Fibroblast of lung (primary cell): Measurements from ENCODE around the gene SUSD5.

ENCODE experiments used
- CTCF ChIP-seq, 2 donors: IDR thresholded peaks in 1 of 2; conservative IDR thresholded peaks in 1 of 2; 1 replicate in 1 of 2; 2 replicates in 1 of 2; pipeline ENCODE4 v1.5.1; 2011 to 2012; ENCODE audit warnings: low read length in 2 of 2, control low read depth in 1 of 2, inconsistent platforms in 1 of 2, low read depth in 1 of 2, mild to moderate bottlenecking in 1 of 2
- EZH2 ChIP-seq: IDR thresholded peaks from 2 replicates; pipeline ENCODE4 v1.5.1; 2012; ENCODE audit warnings: low read length, control low read depth, mild to moderate bottlenecking; ENCODE audit errors: missing control alignments

DNA sequence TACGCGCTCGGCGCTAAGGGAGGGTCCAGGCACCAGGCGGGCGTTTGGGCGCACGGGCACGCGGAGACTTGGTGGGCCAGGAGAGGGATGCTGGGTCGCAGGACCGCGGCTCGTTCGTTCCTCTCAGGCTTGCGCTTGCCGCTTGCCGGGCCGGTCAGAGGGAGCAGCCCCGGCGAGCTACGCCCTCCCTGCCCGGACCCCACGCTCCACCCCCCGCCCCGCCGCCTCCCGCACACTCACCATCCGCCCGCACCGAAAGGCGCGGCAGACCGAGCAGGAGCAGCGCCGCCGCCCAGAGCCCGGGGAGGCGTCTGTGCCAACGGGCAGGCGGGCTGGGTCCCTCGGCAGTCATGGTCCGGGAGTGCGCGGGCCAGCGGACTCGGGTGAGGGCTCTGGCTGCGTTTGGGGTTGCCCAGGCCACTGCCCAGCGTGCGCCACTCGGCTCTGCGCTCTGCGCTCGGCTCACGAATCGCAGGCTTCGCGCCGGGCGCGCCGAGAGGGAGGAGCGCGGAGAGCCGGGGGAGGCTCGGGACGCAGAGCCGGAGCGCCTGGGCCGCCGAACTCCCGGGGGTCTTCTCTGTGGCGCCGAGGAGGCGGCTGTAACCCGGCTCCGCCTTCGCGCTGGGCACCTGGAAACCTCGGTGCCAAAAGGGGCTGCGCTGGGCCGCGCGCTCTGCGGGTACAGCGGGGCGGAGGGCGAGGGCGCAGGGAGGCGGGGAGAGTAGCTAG, at the start of gene SUSD5:
- TF ChIP-seq EZH2, result no peak
- TF ChIP-seq CTCF (conservative IDR thresholded peaks at IDR 0.05 in 1 of 2, IDR thresholded peaks at IDR 0.05 in 1 of 2; ENCODE audit: low read depth in 1 of 2, low read length in 2 of 2), result no peak
